SIG-M5 treated with dmso at 0.1 percent for 504 hours (cell line): Measurements from ENCODE around the gene ANXA1.
A peak's percentile ranks its signal among the peaks of the same experiment; 100 is the strongest.

Source experiments
- DNase-seq: peaks from one replicate; lab custom pipeline; 2025; ENCODE audit not compliant: unreplicated experiment; lab: John Stamatoyannopoulos, UW

The ANXA1 gene

DNA sequence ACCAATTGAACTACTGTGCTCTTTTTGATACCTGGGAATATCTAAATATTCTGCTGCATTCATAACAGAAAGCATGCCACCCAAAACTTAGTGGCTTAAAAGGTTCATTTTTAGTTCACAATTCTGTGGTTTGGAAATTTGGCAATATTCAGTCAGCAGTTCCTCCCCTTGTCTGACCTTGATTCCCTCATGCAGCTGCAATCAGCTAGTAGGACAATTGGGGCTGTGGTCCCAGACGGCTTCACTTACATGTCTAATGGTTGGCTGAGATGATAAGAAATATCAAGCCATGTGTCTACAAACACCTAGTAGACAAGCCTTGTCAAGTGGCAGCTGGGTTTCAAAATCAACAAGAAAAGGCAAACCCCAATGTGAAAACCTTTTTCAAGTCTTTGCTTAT is 51.3 kb downstream of the ANXA1 start:
- peak; percentile 40 for DNase-seq

DNA sequence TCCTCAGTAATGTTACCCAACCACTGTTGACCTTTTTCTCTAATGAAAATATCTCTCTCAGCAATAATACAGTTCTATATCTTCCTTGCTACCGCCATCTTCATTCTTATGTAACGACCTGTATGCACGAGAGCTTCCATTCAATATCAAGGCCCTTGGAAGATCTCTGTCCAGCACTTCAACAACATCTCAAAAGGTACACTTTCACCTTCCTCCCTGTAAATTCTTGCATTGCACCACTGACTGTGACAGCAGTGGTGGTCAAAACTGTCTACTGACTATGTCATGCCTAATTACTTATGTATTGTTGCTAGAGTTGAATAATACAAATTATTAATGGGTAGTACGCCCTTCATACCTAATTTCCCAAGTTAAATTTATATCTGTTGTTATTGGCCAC is 53.3 kb downstream of the ANXA1 start:
- no peak for DNase-seq

DNA sequence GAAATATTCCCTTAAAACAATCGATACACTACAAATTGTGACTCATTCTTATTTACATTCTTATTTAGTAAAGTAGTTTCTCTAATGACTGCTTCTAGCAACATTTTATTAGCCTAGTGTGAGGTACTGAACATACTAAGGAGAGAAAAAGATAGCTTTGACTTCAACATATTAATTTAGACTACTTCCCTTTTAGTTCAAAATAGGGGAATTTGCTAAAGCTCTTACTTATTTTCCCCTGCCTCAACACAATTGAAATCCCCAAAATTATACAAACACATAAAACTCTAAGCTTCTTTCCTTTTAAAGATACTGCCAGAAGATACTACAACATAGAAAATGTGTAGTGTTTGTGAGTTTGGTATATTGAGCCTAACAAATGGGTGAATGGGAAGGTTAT is 55.2 kb downstream of the ANXA1 start:
- no peak for DNase-seq

DNA sequence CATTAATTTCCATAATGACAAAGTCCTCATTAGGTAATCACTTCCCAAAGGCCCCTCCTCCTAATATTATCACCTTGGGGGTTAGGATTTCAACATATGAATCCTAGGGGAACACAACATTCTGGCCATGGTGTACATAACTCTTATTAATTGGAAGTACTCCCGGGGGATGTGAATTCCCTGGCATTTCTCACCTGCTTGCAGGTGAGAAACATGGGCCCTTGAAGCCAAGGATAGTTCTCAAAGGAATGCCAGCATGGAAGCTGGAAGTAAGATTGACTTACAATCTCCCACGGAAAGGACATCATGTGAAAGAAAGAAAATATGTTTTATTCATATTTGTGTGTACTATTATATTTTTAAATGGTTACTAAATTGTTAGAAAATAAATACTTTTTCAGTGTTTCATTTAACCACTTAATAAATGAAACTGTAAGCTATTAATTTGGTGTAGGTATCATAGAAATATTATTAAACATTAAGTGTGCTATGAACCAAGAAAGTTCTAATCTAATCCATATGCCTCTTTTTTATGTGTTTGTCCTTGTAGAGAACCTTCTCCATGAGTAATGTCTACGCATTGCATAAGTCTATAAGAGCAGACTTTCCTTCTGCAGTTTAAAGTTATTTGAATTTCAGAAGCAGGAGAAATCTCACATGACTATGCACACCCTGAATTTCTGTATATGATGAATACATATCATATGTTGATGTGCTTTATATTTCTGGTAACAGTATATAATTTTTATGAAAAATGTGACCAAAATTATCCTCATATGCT is 59.4 kb downstream of the ANXA1 start:
- DNase-seq, result no peak

DNA sequence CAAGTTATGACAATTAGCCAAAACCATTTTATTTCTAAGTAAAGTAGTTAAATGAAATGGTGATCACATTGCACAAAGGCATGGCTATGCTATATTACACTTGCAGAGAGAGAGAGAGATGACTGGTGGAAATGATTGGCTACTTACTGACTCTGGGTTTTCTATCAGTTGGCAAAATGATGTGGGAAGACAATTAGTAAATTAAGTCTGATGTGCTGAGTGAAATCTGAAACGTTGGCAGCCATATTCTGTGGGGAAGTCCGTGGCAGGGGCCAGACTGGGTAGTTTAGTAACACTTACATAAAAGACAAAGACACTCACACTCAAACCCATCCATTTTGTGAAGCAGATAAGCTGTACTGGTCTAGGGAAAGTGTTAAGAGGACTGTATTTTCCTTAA is 61.6 kb downstream of the ANXA1 start:
- DNase-seq, result no peak

DNA sequence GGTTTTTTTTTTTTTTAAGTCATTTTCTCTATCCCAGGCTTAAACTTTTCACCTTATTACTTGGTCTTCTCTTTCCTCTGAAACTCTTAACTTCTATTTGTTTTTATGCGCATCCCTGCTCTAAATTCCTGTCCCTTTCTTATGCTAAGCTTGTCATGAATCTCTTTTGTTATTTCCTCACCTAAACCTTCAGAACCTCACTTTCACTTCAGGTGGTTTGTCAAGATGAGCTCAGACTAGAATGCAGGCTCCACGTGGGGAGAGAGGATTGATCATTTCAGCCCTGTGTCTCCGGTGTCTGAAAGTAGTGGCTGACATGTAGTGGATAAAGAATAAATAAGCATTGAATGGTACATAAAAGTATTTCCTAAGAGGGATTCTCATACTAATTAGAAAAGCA is 63.6 kb downstream of the ANXA1 start:
- no peak for DNase-seq

DNA sequence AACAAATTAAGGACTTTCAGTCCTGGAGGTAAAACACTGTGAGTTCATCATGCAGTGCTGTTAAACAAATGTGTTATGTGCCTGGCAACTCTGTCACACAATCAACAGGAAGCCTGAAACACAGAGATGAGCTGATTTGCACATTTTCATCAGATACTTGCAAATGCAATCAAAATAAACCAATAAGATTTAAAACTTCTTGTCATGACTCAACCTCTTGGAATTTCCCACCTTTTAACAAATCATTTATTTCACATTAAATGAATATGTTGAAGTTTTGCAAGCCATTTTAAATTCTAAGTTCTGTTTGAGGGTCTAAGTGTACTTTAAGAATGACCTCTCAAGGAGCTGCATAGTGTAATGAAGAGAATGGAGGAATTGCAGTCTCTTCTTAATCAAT is 64.4 kb downstream of the ANXA1 start:
- no peak for DNase-seq
